Gastrocnemius medialis (tissue), 4 donors: ENCODE measurements around the gene ACOXL.

Experiments
- CTCF ChIP-seq, 5 experiments: fragments of 450-650 bp in 3 of 5; fragments of 200-600 bp in 2 of 5; sonication (generic) in 2 of 5; IDR thresholded peaks in 4 of 5; conservative IDR thresholded peaks in 1 of 5; 1 replicate in 4 of 5; 2 replicates in 1 of 5; pipeline ENCODE4 v1.5.1; 2016 to 2019; ENCODE audit warnings: antibody characterized with exemption in 5 of 5, mild to moderate bottlenecking in 3 of 5, moderate library complexity in 3 of 5
- POLR2A ChIP-seq, 2 donors: fragments of 450-650 bp; IDR thresholded peaks; one replicate each; pipeline ENCODE4 v1.6.1; 2017; ENCODE audit warnings: antibody characterized with exemption in 2 of 2, mild to moderate bottlenecking in 2 of 2, moderate library complexity in 2 of 2

DNA sequence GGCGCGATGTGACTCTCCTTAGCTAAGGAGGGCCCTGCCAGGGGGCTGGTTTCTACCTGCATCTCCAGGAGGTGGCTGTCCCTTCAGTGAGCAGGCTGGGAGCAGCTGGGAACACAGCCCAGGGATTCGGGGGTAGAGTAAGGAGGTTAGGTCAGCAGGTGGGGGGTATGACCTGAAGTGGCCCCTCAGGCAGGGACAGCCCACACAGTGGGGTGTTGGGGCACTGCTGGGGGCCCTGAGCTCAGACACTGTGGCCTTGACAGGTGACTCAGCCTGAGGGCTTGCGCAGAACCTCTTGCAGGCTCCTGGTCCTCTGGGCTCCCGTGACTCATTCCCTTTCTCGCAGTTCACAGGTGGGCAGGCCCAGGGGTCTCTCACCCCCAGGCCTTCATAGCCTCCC, 202.6 kb downstream of the ACOXL start:
- TF ChIP-seq POLR2A (IDR thresholded peaks at IDR 0.05): no peak
- TF ChIP-seq CTCF (IDR thresholded peaks at IDR 0.05 in 4 of 5, conservative IDR thresholded peaks at IDR 0.05 in 1 of 5): no peak
